UCSD-AML1 (cell line): ENCODE data around the gene CXCL12.

Source experiments
- DNase-seq: peaks from one replicate; lab custom pipeline; 2025; ENCODE audit not compliant: unreplicated experiment; lab: John Stamatoyannopoulos, UW

Gene CXCL12

GRCh38 chr10:44385026-44385695 lies at the start of gene CXCL12:
TSS of gene CXCL12 (minus strand) at chr10:44385097. CDS start at chr10:44385005, 92 bp downstream.
- no peak for DNase-seq

GRCh38 chr10:44427479-44427878 lies 42.6 kb upstream of the CXCL12 start:
- DNase-seq = no peak

GRCh38 chr10:44427037-44427436 lies 42.1 kb upstream of the CXCL12 start:
- DNase-seq = no peak

GRCh38 chr10:44426247-44427034 lies 41.5 kb upstream of the CXCL12 start:
- no peak for DNase-seq

GRCh38 chr10:44425466-44425865 lies 40.6 kb upstream of the CXCL12 start:
- no peak for DNase-seq

DNA sequence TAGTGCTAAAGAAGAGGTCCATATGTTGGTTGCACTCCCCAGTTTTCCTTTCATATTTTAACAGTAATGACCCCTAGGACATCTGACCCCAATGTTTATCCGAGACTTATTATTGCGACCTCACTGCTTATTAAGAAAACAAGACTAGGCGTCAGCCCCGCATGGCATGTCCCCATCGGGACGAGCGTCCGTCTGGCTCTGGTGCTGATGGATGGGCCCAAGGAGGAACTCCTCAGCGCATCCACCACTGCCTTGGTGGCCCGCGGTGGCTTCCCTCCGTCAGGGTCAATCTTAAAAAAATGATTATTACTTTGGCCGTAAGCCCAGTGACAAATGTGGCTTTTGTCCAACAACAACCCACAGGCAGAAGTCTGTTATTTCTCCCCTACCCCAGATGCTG lies 40.1 kb upstream of the CXCL12 start:
- DNase-seq = no peak

- DNase-seq = no peak
These were observed 39.4 kb upstream of the CXCL12 start for GRCh38 chr10:44424298-44424697.

DNA sequence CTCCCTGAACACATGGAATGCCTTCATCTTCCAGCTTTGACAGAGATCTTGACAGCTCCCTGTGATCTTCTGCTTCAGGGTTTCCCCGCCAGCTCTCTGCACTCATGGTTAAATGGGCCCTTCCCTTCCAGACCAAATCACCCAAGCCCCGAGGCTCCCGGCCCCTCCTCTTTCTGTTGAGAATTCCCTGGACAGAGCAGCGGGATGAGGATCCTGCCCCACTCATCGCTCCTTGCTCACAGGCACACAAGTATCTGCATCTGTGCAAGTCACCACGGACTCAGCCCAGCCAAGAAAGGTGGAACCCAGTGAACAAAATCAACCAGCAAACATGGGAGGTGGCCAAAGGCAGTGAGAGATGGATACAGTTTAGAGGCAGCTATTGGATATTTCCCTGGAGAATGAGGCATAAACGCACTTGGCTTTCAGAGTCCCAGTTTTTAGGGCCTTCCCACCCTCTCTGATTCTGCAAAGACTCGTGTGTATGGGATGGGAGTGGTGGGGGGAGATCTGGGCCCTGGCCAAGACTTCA lies 37.7 kb upstream of the CXCL12 start:
- DNase-seq = no peak

DNA sequence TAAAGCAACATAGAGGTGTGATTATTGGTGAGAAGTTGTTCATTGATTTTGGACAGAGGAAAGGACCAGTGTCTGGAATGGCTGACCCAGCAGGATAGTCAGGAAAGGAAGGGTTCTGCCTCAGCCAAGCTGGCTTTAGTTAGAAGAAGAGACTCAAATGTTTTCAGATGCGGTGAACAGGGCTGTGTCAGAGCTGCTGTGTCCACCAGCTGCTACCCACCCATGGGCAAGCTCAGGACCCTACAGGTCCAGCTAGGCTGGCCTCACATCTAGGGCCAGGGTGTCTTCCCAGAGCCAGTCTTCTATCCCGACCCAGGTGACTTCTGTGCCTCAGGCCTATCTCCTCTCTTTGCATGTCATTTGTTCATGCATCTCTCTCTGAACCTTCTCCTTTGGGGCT lies 37.3 kb upstream of the CXCL12 start:
- no peak for DNase-seq

- DNase-seq = no peak
These were observed 35.1 kb upstream of the CXCL12 start for GRCh38 chr10:44419790-44420549.

GRCh38 chr10:44418637-44419036 lies 33.7 kb upstream of the CXCL12 start:
- DNase-seq = no peak

DNA sequence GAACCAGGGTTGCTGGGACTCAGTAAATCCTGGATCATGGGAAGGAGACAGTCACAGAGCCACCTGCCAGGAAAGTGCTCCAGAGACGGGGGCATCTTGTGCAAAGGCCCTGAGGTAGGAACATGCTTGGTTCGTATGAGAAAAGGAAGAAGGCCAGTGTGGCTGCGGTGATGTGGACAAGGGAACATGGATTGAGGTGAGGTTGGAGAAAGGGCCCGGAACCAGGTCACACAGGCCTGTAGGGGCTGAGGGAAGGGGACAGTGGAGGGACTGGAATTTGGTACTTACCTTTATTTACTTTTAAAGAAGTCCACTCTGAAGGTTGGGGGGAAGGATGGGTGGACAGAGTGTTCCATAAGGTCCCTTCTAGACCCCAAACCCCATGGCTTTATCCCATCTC lies 32.9 kb upstream of the CXCL12 start:
- DNase-seq = no peak

DNA sequence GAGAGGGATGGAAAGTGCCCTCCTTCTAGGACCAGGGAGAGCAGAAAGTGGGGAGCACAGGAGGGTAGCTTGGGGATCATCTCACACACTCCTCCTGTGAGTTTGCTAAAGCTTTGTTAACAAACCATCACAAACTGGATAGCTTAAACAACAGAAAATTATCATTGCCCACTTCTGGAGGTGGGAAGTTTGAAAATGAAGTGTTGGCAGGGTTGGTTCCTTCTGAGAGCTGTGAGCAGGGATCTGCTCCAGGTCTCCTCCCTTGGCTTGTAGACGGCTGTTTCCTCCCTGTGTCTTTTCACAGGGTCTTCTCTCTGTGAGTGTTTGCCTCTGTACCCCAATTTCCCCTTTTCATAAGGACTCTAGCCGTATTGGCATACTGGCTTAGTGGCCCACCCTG lies 32.0 kb upstream of the CXCL12 start:
- DNase-seq = no peak

GRCh38 chr10:44416021-44416771 lies 31.3 kb upstream of the CXCL12 start:
- no peak for DNase-seq

DNA sequence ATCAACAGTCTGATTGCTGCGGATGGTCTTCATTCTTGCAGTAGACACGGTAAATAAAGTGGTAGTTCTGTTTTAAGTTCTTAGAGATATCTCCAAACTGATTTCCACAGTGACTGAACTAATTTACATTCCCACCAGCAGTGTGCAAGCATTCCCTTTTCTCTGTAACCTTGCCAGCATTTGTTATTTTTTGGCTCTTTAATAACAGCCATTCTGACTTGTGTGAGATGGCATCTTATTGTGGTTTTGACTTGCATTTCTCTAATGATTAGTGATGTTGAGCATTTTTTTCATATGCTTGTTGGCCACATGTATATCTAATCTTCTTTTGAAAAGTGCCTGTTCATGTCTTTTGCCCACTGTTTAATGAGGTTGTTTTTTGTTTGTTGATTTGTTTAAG lies 30.2 kb upstream of the CXCL12 start:
- no peak for DNase-seq

DNA sequence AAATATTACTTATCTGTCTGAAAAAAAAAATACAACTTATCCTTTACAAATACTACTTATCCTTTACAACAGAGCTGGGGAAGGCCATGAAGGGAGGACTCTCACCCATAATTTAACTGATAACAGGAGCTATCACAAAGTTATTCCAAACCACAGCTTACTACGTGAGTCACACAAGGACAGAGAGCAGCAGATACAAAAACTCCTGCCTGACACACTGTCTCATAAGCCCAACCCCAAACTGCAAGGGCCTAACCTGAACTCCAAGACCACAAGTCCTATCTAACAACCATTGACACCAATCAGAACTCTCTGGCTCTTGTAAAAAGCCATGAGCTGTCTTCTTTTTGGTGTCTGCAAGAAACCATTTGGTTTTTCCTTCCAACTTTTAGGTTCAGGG lies 28.5 kb upstream of the CXCL12 start:
- DNase-seq = no peak

DNA sequence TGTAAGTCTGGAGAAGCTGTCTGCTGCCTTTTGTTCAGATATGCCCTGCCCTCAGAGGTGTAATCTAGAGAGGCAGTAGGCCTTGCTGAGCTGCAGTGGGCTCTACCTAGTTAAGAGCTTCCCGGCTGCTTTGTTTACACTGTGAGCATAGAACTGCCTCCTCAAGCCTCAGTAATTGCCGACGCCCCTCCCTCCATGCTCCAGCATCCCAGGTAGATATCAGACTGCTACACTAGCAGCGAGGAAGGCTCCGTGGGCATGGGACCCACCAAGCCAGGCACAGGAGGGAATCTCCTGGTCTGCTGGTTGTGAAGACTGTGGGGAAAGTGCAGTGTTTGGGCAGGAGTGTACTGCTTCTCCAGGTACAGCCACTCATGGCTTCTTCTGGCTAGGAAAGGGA lies 26.4 kb upstream of the CXCL12 start:
- no peak for DNase-seq

DNA sequence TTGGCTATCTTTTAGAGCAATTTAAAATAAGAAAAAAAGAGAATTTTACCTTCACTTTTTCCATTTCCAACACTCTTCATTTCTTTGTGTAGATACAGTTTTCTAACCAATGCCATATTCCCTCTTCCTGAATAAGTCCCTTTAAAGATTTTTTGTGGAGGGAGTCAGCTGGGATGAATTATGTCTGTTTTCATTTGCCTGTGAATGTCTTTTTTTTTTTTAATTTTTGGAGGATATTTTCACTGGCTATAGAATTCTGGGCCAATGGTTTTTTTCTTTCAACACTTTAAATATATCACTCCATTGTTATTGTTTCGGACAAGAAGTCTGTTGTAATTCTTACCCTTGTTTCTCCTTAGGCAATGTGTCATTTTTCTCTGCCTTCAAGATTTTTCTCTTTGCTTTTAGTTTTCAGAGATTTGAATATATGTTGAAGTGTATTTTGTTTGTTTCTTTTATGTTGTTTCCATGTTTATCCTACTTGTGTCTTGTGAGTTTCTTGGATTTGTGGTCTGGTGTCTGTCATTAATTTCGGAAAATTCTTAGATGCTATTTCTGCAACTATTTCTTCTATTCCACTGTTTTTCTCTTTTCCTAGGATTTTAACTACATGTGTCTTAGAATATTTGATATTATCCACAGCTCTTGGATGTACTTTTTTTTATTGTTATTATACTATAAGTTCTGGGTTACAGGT lies 20.0 kb upstream of the CXCL12 start:
- DNase-seq = no peak

- no peak for DNase-seq
These were observed 17.7 kb upstream of the CXCL12 start for GRCh38 chr10:44402465-44403195.

DNA sequence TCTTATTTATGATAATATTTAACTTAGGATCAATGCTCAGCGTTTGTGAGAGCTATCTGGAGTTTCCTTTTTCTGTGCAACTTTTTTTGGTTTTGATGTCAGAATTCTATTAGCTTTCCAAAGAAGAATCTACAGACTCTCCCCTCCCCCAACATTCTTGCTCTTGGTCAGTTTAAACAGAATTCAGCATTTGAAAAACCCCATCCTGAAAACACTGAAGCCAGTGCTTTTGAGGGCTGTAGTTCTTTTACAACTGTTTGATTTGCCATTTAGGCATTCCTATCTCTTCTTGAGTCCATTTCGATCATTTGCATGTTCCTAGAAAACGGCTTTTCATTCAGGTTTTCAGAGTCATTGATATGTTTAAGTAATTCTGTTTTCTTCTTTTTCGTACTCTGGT lies 15.6 kb upstream of the CXCL12 start:
- no peak for DNase-seq
